ENCODE data around the gene ADAP1. TPM values are rescaled to one million over a fixed set of nuclear protein-coding genes. Genes with fewer than 3 reads are reported as not detected.
A peak's percentile ranks its signal among the peaks of the same experiment; 100 is the strongest.

ADAP1 gene
- total RNA-seq, 2 experiments from 2014 or later, result 6.8 to 7.2 TPM

DNA sequence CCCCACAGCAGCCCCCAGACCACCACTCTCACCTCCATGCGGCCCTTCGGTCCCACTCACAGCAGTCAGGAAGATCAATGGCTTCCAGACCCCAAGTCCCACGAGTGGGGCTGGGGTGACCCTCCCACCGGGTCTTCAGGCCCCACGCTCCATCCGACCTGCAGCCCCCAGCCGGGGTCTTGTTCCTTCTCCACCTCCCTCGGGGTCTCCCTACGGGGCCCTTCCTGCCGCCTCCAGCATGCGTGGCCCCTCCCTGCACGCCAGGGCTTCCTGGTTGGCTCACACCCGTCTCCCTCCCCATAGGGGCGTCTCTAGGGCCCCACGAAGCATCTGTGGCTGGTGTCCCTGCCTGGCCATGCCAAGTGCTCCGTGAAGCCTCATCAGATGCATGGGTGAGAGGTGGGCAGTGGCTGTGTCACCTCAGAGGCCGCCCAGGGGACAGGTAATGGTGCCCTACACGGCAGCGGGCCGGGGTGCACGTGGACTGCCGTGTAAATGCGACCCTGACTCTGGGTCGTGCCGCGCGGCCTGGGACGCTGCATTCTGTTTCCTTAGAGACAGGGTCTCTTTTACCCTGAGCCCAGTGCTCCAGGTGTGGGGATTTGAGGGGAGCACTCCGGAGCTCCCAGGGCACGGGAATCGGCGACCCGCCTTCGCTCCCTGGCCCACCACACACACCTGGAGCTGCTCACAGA, 19.9 kb downstream of the ADAP1 start:
- peaks cover 9% of the 10 kb centered on the region for H3K4me1 ChIP-seq (ENCODE audit: insufficient read depth, low read length)
- Mint-ChIP-seq H3K36me3 (ENCODE audit: low read depth) (no peaks in the 10 kb centered on the region), H3K9me3 (no peaks in the 10 kb centered on the region), H3K27ac (no peak overlapping the region), H3K27me3 (no peaks in the 10 kb centered on the region), H3K4me1 (ENCODE audit: low read depth) (no peaks in the 10 kb centered on the region), H3K4me3 (no peak overlapping the region)
- H3K36me3 ChIP-seq (ENCODE audit: insufficient read depth, low read length), result no peaks in the 10 kb centered on the region
- no peaks in the 10 kb centered on the region for H3K9me3 ChIP-seq (ENCODE audit: control insufficient read depth in 1 of 2, insufficient read depth in 1 of 2, low read length in 2 of 2)
- no peak overlapping the region for H3K4me3 ChIP-seq (ENCODE audit: low read length)
- TF ChIP-seq, protein P1, sequence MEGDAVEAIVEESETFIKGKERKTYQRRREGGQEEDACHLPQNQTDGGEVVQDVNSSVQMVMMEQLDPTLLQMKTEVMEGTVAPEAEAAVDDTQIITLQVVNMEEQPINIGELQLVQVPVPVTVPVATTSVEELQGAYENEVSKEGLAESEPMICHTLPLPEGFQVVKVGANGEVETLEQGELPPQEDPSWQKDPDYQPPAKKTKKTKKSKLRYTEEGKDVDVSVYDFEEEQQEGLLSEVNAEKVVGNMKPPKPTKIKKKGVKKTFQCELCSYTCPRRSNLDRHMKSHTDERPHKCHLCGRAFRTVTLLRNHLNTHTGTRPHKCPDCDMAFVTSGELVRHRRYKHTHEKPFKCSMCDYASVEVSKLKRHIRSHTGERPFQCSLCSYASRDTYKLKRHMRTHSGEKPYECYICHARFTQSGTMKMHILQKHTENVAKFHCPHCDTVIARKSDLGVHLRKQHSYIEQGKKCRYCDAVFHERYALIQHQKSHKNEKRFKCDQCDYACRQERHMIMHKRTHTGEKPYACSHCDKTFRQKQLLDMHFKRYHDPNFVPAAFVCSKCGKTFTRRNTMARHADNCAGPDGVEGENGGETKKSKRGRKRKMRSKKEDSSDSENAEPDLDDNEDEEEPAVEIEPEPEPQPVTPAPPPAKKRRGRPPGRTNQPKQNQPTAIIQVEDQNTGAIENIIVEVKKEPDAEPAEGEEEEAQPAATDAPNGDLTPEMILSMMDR (IDR thresholded peaks at IDR 0.05), result no peak
- no peaks in the 10 kb centered on the region for H3K27me3 ChIP-seq (ENCODE audit: control insufficient read depth in 1 of 2, insufficient read depth in 2 of 2, low read length in 2 of 2)
- DNase-seq (no peak), ATAC-seq (ENCODE audit: poor library complexity) (no peak)
- intact Hi-C loops (cut with DNase I, micrococcal nuclease), result no loop called here
- no peak overlapping the region for H3K27ac ChIP-seq (ENCODE audit: low read depth in 1 of 2, low read length in 2 of 2)
- POLR2A ChIA-PET, result no interaction called here
- CTCF ChIA-PET, result no interaction called here

- Mint-ChIP-seq H3K36me3 (ENCODE audit: low read depth) (no peaks in the 10 kb centered on the region), H3K27ac (no peak overlapping the region), H3K9me3 (no peaks in the 10 kb centered on the region), H3K4me3 (no peak overlapping the region), H3K27me3 (no peaks in the 10 kb centered on the region), H3K4me1 (ENCODE audit: low read depth) (no peaks in the 10 kb centered on the region)
- Histone ChIP-seq H3K4me3 (ENCODE audit: low read length) (no peak overlapping the region), H3K27ac (ENCODE audit: low read depth in 1 of 2, low read length in 2 of 2) (no peak overlapping the region), H3K27me3 (ENCODE audit: control insufficient read depth in 1 of 2, insufficient read depth in 2 of 2, low read length in 2 of 2) (no peaks in the 10 kb centered on the region), H3K36me3 (ENCODE audit: insufficient read depth, low read length) (no peaks in the 10 kb centered on the region), H3K4me1 (ENCODE audit: insufficient read depth, low read length) (peaks cover 14% of the 10 kb centered on the region), H3K9me3 (ENCODE audit: control insufficient read depth in 1 of 2, insufficient read depth in 1 of 2, low read length in 2 of 2) (no peaks in the 10 kb centered on the region)
- ATAC-seq (ENCODE audit: poor library complexity) (no peak), DNase-seq (no peak)
- TF ChIP-seq, protein P1 (IDR thresholded peaks at IDR 0.05), result no peak
- ChIA-PET CTCF (no interaction called here), POLR2A (no interaction called here)
- intact Hi-C loops (cut with DNase I, micrococcal nuclease), result no loop called here
These were observed 21.9 kb downstream of the ADAP1 start for GRCh38 chr7:932651-932975.

DNA sequence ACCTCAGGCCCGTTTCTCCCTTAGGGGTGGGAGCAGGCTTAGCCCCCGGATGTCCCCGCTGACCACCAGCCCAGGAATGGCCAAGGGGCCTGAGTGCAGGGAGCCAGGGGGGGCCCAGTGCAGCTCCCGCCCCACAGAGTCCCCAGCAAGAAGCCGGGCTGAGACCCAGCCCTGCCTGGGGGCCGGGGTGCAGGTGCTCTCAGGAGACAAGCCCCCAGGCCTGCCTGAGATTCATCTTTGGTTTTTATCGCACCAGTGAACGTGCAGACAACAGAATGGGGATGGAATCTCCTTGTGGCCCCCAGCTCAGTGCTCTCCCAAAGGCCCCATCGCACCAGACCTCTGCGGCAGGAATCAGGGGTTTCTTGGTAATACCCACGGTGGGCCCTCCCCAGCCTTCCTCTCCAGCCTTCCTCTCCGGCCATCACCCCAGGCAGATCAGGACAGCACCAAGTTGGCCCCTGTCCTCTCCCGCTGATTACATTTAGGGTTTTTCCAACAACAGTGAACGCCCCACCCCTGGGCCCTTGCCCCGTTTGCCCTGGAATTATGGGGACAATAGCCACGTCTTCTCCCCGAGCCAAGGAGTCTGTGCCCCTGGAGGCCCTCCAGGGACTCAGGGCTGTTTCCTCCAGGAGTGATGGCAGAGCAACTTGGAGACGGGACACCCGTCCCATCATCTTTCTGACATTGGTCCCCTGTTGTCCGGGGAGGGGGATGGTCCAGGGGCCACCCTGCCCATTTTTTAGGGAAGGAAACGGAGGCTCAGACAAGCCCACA, 22.4 kb downstream of the ADAP1 start:
- intact Hi-C loops (cut with DNase I, micrococcal nuclease), result no loop called here
- TF ChIP-seq, protein P1 (IDR thresholded peaks at IDR 0.05), result no peak
- Mint-ChIP-seq H3K9me3 (no peaks in the 10 kb centered on the region), H3K4me1 (ENCODE audit: low read depth) (no peaks in the 10 kb centered on the region), H3K4me3 (no peak overlapping the region), H3K27ac (no peak overlapping the region), H3K27me3 (no peaks in the 10 kb centered on the region), H3K36me3 (ENCODE audit: low read depth) (no peaks in the 10 kb centered on the region)
- Histone ChIP-seq H3K27me3 (ENCODE audit: control insufficient read depth in 1 of 2, insufficient read depth in 2 of 2, low read length in 2 of 2) (no peaks in the 10 kb centered on the region), H3K4me1 (ENCODE audit: insufficient read depth, low read length) (peaks cover 17% of the 10 kb centered on the region), H3K27ac (ENCODE audit: low read depth in 1 of 2, low read length in 2 of 2) (no peak overlapping the region), H3K9me3 (ENCODE audit: control insufficient read depth in 1 of 2, insufficient read depth in 1 of 2, low read length in 2 of 2) (no peaks in the 10 kb centered on the region), H3K36me3 (ENCODE audit: insufficient read depth, low read length) (no peaks in the 10 kb centered on the region), H3K4me3 (ENCODE audit: low read length) (no peak overlapping the region)
- POLR2A ChIA-PET, result no interaction called here
- DNase-seq (peak in 1 of 14 experiments; percentile 0), ATAC-seq (ENCODE audit: poor library complexity) (no peak)
- CTCF ChIA-PET, result no interaction called here
